ENCODE results near the gene SUGCT.
"Not testable (repeated sequence)": the region's sequence is repeated elsewhere in the genome, so short reads cannot be mapped to it uniquely, and the experiment has no call there.

SUGCT gene

GRCh38 chr7:40232242-40232893 lies 97.6 kb downstream of the SUGCT start:
- no peak overlapping the region for H3K4me3 ChIP-seq (ENCODE audit: low read length)
- peak; percentile 39 for DNase-seq (ENCODE audit: low read depth, low spot score)

GRCh38 chr7:40234046-40234445 lies 99.2 kb downstream of the SUGCT start:
- peak; percentile 1 for DNase-seq (ENCODE audit: low read depth, low spot score)
- no peak overlapping the region for H3K4me3 ChIP-seq (ENCODE audit: low read length)

- no peak for DNase-seq (ENCODE audit: low read depth, low spot score)
- H3K4me3 ChIP-seq (ENCODE audit: low read length), result no peak overlapping the region
These were observed 99.9 kb downstream of the SUGCT start for GRCh38 chr7:40234666-40235065.

- no peak overlapping the region for H3K4me3 ChIP-seq (ENCODE audit: low read length)
- no peak for DNase-seq (ENCODE audit: low read depth, low spot score)
These were observed 102.9 kb downstream of the SUGCT start for GRCh38 chr7:40237731-40238130.

- DNase-seq (ENCODE audit: low read depth, low spot score), result no peak
- H3K4me3 ChIP-seq (ENCODE audit: low read length), result no peak overlapping the region
These were observed 105.0 kb downstream of the SUGCT start for GRCh38 chr7:40239755-40240303.

GRCh38 chr7:40243076-40243475 lies 108.3 kb downstream of the SUGCT start:
- no peak for DNase-seq (ENCODE audit: low read depth, low spot score)

GRCh38 chr7:40244226-40244625 lies 109.4 kb downstream of the SUGCT start:
- H3K4me3 ChIP-seq (ENCODE audit: low read length), result no peak overlapping the region
- no peak for DNase-seq (ENCODE audit: low read depth, low spot score)

More at GRCh38 chr7:40243076-40243475, 108.3 kb downstream of the SUGCT start:
- no peak overlapping the region for H3K4me3 ChIP-seq (ENCODE audit: low read length)

- no peak for DNase-seq (ENCODE audit: low read depth, low spot score)
- H3K4me3 ChIP-seq (ENCODE audit: low read length), result no peak overlapping the region
These were observed 113.9 kb downstream of the SUGCT start for GRCh38 chr7:40248681-40249080.

GRCh38 chr7:40253444-40253843 lies 118.6 kb downstream of the SUGCT start:
- not testable (repeated sequence) for DNase-seq (ENCODE audit: low read depth, low spot score); H3K4me3 ChIP-seq (ENCODE audit: low read length)

- peak; percentile 72 for DNase-seq (ENCODE audit: low read depth, low spot score)
These were observed 129.1 kb downstream of the SUGCT start for GRCh38 chr7:40263752-40264390.

GRCh38 chr7:40267583-40267982 lies 132.8 kb downstream of the SUGCT start:
- no peak overlapping the region for H3K4me3 ChIP-seq (ENCODE audit: low read length)
- DNase-seq (ENCODE audit: low read depth, low spot score), result no peak

More at GRCh38 chr7:40263752-40264390, 129.1 kb downstream of the SUGCT start:
- H3K4me3 ChIP-seq (ENCODE audit: low read length), result no peak overlapping the region

- not testable (repeated sequence) for DNase-seq (ENCODE audit: low read depth, low spot score); H3K4me3 ChIP-seq (ENCODE audit: low read length)
These were observed 134.0 kb downstream of the SUGCT start for GRCh38 chr7:40268810-40269209.

GRCh38 chr7:40276061-40276460 lies 141.3 kb downstream of the SUGCT start:
- no peak overlapping the region for H3K4me3 ChIP-seq (ENCODE audit: low read length)
- no peak for DNase-seq (ENCODE audit: low read depth, low spot score)

GRCh38 chr7:40279991-40280390 lies 145.2 kb downstream of the SUGCT start:
- no peak overlapping the region for H3K4me3 ChIP-seq (ENCODE audit: low read length)
- no peak for DNase-seq (ENCODE audit: low read depth, low spot score)

GRCh38 chr7:40282858-40283257 lies 148.1 kb downstream of the SUGCT start:
- no peak for DNase-seq (ENCODE audit: low read depth, low spot score)
- no peak overlapping the region for H3K4me3 ChIP-seq (ENCODE audit: low read length)

- H3K4me3 ChIP-seq (ENCODE audit: low read length), result no peak overlapping the region
- no peak for DNase-seq (ENCODE audit: low read depth, low spot score)
These were observed 148.6 kb downstream of the SUGCT start for GRCh38 chr7:40283391-40283790.

- no peak overlapping the region for H3K4me3 ChIP-seq (ENCODE audit: low read length)
- no peak for DNase-seq (ENCODE audit: low read depth, low spot score)
These were observed 154.0 kb downstream of the SUGCT start for GRCh38 chr7:40288827-40289226.

GRCh38 chr7:40297741-40298311 lies 163.0 kb downstream of the SUGCT start:
- H3K4me3 ChIP-seq (ENCODE audit: low read length), result no peak overlapping the region

GRCh38 chr7:40298421-40298820 lies 163.6 kb downstream of the SUGCT start:
- H3K4me3 ChIP-seq (ENCODE audit: low read length), result no peak overlapping the region
- DNase-seq (ENCODE audit: low read depth, low spot score), result no peak

More at GRCh38 chr7:40297741-40298311, 163.0 kb downstream of the SUGCT start:
- DNase-seq (ENCODE audit: low read depth, low spot score), result no peak

- peak; percentile 27 for DNase-seq (ENCODE audit: low read depth, low spot score)
- no peak overlapping the region for H3K4me3 ChIP-seq (ENCODE audit: low read length)
These were observed 164.3 kb downstream of the SUGCT start for GRCh38 chr7:40299097-40299496.

Measured in Jurkat, Clone E6-1 (cell line).